ENCODE measurements around the gene SOWAHA. TPM values are rescaled to one million over a fixed set of nuclear protein-coding genes. Genes with fewer than 3 reads are reported as not detected.
"Not testable (repeated sequence)": the region's sequence is repeated elsewhere in the genome, so short reads cannot be mapped to it uniquely, and the experiment has no call there.

SOWAHA gene
- total RNA-seq, 8 experiments from 2014 or later: 0.14 to 2.5 (median 0.42) TPM; not detected in 2

DNA sequence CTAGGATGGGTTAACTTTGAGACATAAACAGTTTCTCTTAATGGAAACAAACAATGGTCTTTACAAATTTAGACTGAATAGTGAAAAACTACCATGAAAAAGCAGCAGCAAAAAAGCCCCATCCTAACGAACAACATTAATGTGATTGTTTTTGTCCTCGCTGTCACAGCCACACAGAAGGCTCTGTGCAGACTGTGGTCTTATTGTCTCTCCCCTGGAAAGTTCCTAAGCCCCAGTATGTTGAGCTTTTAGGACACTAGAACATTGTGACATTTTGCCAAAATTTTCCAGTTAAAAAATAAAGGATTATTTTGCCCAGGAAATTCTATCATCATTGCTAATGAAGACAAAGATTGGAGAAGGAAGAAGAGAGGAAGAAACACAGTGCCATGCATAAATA is 12.6 kb upstream of the SOWAHA start:
- Histone ChIP-seq H3K4me3 (no peak overlapping the region), H3K4me1 (replicated peaks in 1 of 2) (no peaks in the 10 kb centered on the region), H3K27ac (no peak overlapping the region)
- WGBS, 10 experiments: 0 to 100% (median 41%) methylated on average over 1 to 2 of the region's 2 CpGs; no CpG with 5 or more reads in 3 of the 10 experiments
- peak in 1 of 8 experiments; percentile 41 for ATAC-seq (replicated peaks in 6 of 8)
- in situ Hi-C loops (cut with MboI; ENCODE audit: low pct_unique_long_range_greater_than_20kb in 2 of 9, low sequenced_read_pairs in 9 of 9, unreplicated experiment in 9 of 9): loop anchor here in 1 of 9 experiments (25.0 kb wide), 1 partner anchor 138 kb away; the partner anchor contains the start of genes IL13 and IL4

DNA sequence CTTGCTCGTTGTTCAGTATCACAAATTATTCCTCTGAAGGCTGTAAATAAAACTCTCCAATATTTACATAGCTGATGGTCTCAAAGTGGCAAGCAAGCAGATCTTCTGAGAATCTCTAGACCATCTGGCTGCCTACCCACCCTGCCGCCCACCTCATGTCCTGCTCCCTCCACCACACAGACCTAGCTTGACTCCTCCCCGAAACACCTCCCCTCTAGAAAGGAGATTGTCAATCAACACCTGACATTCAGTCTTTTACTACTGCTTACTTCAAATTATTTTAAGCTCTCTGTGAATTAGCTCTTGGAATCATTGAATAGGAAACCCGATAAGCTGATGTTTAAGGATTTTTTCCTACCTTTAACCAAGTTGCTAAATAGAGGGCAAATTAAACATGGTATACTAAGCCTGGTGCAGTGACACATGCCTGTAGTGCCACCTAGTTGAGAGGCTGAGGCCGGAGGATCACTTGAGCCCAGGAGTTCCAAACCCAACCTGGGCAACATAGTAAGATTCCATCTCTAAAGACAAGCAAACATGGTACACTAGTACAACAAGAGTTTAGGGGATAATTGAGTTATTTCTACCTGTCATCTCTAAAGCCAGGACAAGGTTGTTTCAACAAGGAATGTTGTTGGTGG is 10.9 kb upstream of the SOWAHA start:
- in situ Hi-C loops (cut with MboI; ENCODE audit: low pct_unique_long_range_greater_than_20kb in 2 of 9, low sequenced_read_pairs in 9 of 9, unreplicated experiment in 9 of 9): loop anchor here in 1 of 9 experiments (25.0 kb wide), 1 partner anchor 140 kb away; the partner anchor contains the start of genes IL13 and IL4
- WGBS, 10 experiments: 49 to 96% (median 80%) methylated on average over 1 to 4 of the region's 5 CpGs; no CpG with 5 or more reads in 1 of the 10 experiments
- no peak for ATAC-seq (replicated peaks in 6 of 8)
- Histone ChIP-seq H3K4me1 (replicated peaks in 1 of 2) (no peaks in the 10 kb centered on the region), H3K27ac (no peak overlapping the region), H3K4me3 (no peak overlapping the region)

DNA sequence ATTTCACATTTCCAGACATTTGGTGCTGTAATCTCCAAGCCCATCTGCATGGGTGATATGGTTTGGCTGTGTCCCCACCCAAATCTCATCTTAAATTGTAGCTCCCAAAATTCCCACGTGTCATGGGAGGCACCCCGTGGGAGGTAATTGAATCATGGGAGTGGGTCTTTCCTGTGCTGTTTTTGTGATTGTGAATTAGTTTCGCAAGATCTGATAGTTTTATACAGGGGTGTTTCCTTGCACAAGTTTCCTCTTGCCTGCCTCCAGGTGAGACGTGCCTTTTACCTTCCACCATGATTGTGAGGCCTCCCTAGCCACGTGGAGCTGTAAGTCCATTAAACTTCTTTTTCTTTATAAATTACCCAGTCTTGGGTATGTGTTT is 10.4 kb upstream of the SOWAHA start:
- ATAC-seq (replicated peaks in 6 of 8); H3K4me3 ChIP-seq; H3K4me1 ChIP-seq (replicated peaks in 1 of 2); H3K27ac ChIP-seq: not testable (repeated sequence)
- WGBS, 10 experiments: 11 to 80% (median 70%) methylated on average over 1 to 3 of the region's 5 CpGs; no CpG with 5 or more reads in 3 of the 10 experiments
- in situ Hi-C loops (cut with MboI; ENCODE audit: low pct_unique_long_range_greater_than_20kb in 2 of 9, low sequenced_read_pairs in 9 of 9, unreplicated experiment in 9 of 9): loop anchor here in 1 of 9 experiments (25.0 kb wide), 1 partner anchor 140 kb away; the partner anchor contains the start of genes IL13 and IL4

DNA sequence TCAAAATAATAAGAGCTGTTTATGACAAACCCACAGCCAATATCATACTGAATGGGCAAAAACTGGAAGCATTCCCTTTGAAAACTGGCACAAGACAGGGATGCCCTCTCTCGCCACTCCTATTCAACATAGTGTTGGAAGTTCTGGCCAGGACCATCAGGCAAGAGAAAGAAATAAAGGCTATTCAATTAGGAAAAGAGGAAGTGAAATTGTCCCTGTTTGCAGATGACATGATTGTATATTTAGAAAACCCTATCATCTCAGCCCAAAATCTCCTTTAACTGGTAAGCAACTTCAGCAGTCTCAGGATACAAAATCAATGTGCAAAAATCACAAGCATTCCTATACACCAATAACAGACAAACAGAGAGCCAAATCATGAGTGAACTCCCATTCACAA is 8.9 kb upstream of the SOWAHA start:
- not testable (repeated sequence) for H3K27ac ChIP-seq; ATAC-seq (replicated peaks in 6 of 8); H3K4me3 ChIP-seq; H3K4me1 ChIP-seq (replicated peaks in 1 of 2)
- in situ Hi-C loops (cut with MboI; ENCODE audit: low pct_unique_long_range_greater_than_20kb in 2 of 9, low sequenced_read_pairs in 9 of 9, unreplicated experiment in 9 of 9): loop anchor here in 1 of 9 experiments (25.0 kb wide), 1 partner anchor 142 kb away; the partner anchor contains the start of genes IL13 and IL4
- 100% methylated on average over 1 of the region's 1 CpG; no CpG with 5 or more reads in 9 of the 10 experiments for WGBS, 10 experiments

DNA sequence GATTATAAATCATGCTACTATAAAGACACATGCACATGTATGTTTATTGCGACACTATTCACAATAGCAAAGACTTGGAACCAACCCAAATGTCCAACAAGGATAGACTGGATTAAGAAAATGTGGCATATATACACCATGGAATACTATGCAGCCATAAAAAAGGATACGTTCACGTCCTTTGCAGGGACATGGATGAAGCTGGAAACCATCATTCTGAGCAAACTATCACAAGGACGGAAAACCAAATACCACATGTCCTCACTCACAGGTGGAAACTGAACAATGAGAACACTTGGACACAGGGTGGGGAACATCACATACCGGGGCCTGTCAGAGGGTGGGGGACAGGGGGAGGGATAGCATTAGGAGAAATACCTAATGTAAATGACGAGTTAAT is 7.2 kb upstream of the SOWAHA start:
- in situ Hi-C loops (cut with MboI; ENCODE audit: low pct_unique_long_range_greater_than_20kb in 2 of 9, low sequenced_read_pairs in 9 of 9, unreplicated experiment in 9 of 9): loop anchor here in 1 of 9 experiments (25.0 kb wide), 1 partner anchor 144 kb away; the partner anchor contains the start of genes IL13 and IL4
- not testable (repeated sequence) for ATAC-seq (replicated peaks in 6 of 8); H3K27ac ChIP-seq

DNA sequence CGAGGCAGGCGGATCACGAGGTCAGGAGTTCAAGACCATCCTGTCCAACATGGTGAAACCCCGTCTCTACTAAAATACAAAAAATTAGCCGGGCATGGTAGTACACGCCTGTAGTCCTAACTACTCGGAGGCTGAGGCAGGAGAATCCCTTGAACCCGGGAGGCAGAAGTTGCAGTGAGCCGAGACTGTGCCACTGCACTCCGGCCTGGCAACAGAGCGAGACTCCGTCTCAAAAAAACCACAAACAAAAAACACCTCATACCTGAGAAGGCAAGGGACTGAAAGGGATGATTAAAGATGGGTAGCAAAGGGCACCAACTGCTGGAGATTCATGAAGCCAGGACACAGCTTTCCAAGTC is 6.3 kb upstream of the SOWAHA start:
- in situ Hi-C loops (cut with MboI; ENCODE audit: low pct_unique_long_range_greater_than_20kb in 2 of 9, low sequenced_read_pairs in 9 of 9, unreplicated experiment in 9 of 9): loop anchor here in 1 of 9 experiments (25.0 kb wide), 1 partner anchor 144 kb away; the partner anchor contains the start of genes IL13 and IL4
- not testable (repeated sequence) for H3K4me3 ChIP-seq; H3K27ac ChIP-seq; ATAC-seq (replicated peaks in 6 of 8); H3K4me1 ChIP-seq (replicated peaks in 1 of 2)
- WGBS, 10 experiments: 20 to 100% (median 85%) methylated on average over 1 to 9 of the region's 12 CpGs; no CpG with 5 or more reads in 2 of the 10 experiments

More for the DNA sequence above, 7.2 kb upstream of the SOWAHA start:
- not testable (repeated sequence) for H3K4me1 ChIP-seq (replicated peaks in 1 of 2); H3K4me3 ChIP-seq
- WGBS, 10 experiments: 60 to 100% (median 100%) methylated on average over 1 to 2 of the region's 6 CpGs; no CpG with 5 or more reads in 7 of the 10 experiments

DNA sequence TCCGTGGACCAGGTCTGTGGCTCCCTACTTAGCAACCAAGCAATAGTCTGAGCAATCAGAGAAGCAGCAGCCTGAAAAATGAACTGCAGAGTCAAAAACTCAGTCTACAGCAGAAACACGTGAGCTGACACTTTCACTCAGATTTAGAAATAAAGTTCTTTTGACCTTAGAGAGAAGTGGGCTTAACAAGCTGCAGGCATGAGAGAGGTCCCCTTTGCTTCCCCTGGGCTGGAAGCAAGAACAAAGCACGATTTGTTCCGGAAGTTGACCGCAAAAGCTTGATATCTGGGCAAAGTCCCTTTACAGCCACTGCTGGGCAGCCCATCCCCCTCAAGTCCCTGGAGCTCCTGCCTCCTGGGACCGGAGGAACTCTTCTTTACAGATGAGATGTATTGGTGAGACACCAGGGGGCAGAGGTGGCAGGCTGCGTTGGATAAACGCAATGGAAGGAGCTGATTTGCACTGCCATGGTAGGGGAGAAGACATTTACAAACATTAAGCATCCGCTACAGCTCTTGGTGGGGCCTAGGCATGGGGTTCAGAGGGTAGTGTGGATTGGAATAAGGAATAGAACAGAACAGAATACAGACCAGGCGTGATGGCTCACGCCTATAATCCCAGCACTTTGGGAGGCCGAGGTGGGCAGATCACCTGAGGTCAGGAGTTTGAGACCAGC is 5.8 kb upstream of the SOWAHA start:
- Histone ChIP-seq H3K4me1 (replicated peaks in 1 of 2) (no peaks in the 10 kb centered on the region), H3K27ac (no peak overlapping the region), H3K4me3 (no peak overlapping the region)
- ATAC-seq (replicated peaks in 6 of 8): peak in 3 of 8 experiments; percentile 27 to 53 (median 50)
- in situ Hi-C loops (cut with MboI; ENCODE audit: low pct_unique_long_range_greater_than_20kb in 2 of 9, low sequenced_read_pairs in 9 of 9, unreplicated experiment in 9 of 9): loop anchor here in 1 of 9 experiments (25.0 kb wide), 1 partner anchor 145 kb away; the partner anchor contains the start of genes IL13 and IL4
- 20 to 100% (median 50%) methylated on average over 1 to 6 of the region's 12 CpGs for WGBS, 10 experiments

DNA sequence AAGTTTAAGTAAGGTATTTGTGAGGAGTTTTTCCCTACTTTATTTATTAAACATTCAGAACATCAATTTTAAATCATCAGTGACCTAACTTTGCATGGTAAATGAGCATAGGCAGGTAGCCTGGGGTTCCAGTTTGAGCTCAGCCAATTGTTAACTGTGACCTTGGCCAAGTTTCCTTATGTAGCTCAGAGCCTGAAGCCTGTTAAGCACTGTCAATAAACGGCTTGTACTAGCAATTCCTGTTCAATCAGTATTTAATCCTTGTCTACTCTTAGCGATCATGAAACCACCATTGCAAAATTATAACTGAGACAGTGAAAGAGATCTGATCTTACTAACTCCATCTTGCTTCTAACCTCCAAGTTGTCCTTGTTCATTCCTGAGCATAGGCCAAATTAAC is 4.7 kb upstream of the SOWAHA start:
- 14 to 83% (median 60%) methylated on average over 1 to 2 of the region's 2 CpGs; no CpG with 5 or more reads in 2 of the 10 experiments for WGBS, 10 experiments
- Histone ChIP-seq H3K27ac (no peak overlapping the region), H3K4me3 (no peak overlapping the region), H3K4me1 (replicated peaks in 1 of 2) (no peaks in the 10 kb centered on the region)
- ATAC-seq (replicated peaks in 6 of 8): no peak
- in situ Hi-C loops (cut with MboI; ENCODE audit: low pct_unique_long_range_greater_than_20kb in 2 of 9, low sequenced_read_pairs in 9 of 9, unreplicated experiment in 9 of 9): loop anchor here in 1 of 9 experiments (25.0 kb wide), 1 partner anchor 146 kb away; the partner anchor contains the start of genes IL13 and IL4

DNA sequence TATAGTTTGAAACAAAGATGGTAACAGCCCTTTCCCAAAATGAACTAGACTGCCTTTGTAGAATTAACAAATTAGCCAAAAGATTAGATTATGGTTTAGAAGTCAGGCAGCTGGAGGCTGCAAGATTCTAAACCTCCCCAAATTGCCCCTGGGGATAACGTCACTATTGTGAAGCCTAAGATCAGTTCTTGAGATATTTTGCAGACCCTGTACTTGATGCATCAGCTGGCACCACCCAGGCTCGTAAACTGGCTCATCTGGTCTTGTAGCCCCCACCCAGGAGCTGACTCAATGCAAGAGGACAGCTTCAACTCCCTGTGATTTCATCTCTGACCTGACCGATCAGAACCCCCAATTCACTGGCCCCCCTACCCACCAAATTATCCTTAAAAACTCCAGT is 4.2 kb upstream of the SOWAHA start:
- WGBS, 10 experiments: 0 to 50% (median 25%) methylated on average over 1 to 3 of the region's 3 CpGs; no CpG with 5 or more reads in 3 of the 10 experiments
- in situ Hi-C loops (cut with MboI; ENCODE audit: low pct_unique_long_range_greater_than_20kb in 2 of 9, low sequenced_read_pairs in 9 of 9, unreplicated experiment in 9 of 9): loop anchor here in 1 of 9 experiments (25.0 kb wide), 1 partner anchor 147 kb away; the partner anchor contains the start of genes IL13 and IL4
- Histone ChIP-seq H3K4me3 (no peak overlapping the region), H3K27ac (no peak overlapping the region), H3K4me1 (replicated peaks in 1 of 2) (no peaks in the 10 kb centered on the region)
- ATAC-seq (replicated peaks in 6 of 8): no peak

DNA sequence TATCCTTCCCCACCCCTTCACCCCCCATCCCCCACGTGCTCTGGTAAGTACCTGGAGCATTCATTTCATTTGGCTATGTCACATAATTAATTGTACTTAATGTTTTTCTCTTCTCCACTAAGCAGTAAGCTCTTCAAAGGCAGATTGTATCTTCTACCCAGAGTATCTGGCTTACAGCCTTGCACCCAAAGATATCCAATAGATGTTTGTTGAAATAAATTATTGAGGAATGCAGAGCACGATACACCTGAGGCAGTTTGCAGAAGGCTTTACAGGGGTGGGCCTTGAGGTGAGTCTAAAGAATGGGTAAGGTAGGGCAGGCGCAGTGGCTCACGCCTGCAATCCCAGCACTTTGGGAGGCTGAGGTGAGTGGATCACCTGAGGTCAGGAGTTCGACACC is 2.5 kb upstream of the SOWAHA start:
- Histone ChIP-seq H3K4me3 (no peak overlapping the region), H3K27ac (no peak overlapping the region), H3K4me1 (replicated peaks in 1 of 2) (no peaks in the 10 kb centered on the region)
- in situ Hi-C loops (cut with MboI; ENCODE audit: low pct_unique_long_range_greater_than_20kb in 2 of 9, low sequenced_read_pairs in 9 of 9, unreplicated experiment in 9 of 9): loop anchor here in 1 of 9 experiments (25.0 kb wide), 1 partner anchor 148 kb away; the partner anchor contains the start of genes IL13 and IL4
- ATAC-seq (replicated peaks in 6 of 8): no peak
- WGBS, 10 experiments: 80 to 100% (median 95%) methylated on average over 1 to 3 of the region's 5 CpGs; no CpG with 5 or more reads in 5 of the 10 experiments

DNA sequence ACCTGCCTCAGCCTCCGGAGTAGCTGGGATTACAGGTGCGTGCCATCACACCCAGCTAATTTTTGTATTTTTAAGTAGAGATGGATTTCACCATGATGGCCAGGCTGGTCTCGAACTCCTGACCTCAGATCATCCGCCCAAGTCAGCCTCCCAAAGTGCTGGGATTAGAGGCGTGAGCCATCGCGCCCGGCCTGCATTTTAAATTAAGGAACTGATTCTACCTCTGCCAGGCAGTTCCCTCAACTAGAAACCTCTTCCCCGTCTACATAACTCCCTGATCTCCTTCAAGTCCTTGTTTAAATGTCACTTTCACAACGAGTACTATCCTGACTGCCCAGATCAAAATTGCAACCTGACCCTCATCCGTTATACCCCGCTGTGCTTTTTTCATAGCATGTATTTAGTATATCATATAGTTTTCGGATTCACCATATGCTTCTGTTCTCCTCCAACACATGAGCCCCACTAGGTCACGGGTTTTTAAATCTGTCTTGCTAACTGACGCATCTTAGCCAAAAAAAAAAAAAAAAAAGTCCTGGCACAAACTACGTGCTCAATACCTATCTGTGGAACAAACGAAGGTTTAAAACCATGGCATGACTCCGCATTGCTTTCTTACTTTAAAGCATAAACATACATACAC is 858 bp upstream of the SOWAHA start:
- WGBS, 10 experiments: 33 to 86% (median 60%) methylated on average over 2 to 16 of the region's 18 CpGs
- Histone ChIP-seq H3K4me1 (replicated peaks in 1 of 2) (no peaks in the 10 kb centered on the region), H3K4me3 (peak overlapping the region in 1 of 5 donors; percentile 46), H3K27ac (no peak overlapping the region)
- in situ Hi-C loops (cut with MboI; ENCODE audit: low pct_unique_long_range_greater_than_20kb in 2 of 9, low sequenced_read_pairs in 9 of 9, unreplicated experiment in 9 of 9): loop anchor here in 1 of 9 experiments (25.0 kb wide), 1 partner anchor 150 kb away; the partner anchor contains the start of genes IL13 and IL4
- no peak for ATAC-seq (replicated peaks in 6 of 8)
